Mucosa of descending colon (tissue), 3 donors: ENCODE results near the gene CAPN2. TPM values are rescaled to one million over a fixed set of nuclear protein-coding genes. Genes with fewer than 3 reads are reported as not detected.
A peak's percentile ranks its signal among the peaks of the same experiment; 100 is the strongest.

Experiments used
- ATAC-seq: fragments of 200-7000 bp; cut with Tn5 transposase; one replicate; pipeline ENCODE4 v1.9.1; 2020; ENCODE audit warnings: mild to moderate bottlenecking, moderate library complexity
- DNase-seq, 3 donors: peaks; one replicate each; pipeline ENCODE4 v3.0.0-alpha.2; 2020
- H3K36me3 ChIP-seq: fragments of 200-600 bp; one replicate; pipeline ENCODE4 v1.8.0; 2021; ENCODE audit warnings: low read depth, mild to moderate bottlenecking
- H3K4me1 ChIP-seq: fragments of 200-600 bp; one replicate; pipeline ENCODE4 v1.8.0; 2021; ENCODE audit warnings: low read depth, mild to moderate bottlenecking
- H3K4me3 ChIP-seq: fragments of 200-600 bp; one replicate; pipeline ENCODE4 v1.8.0; 2021; ENCODE audit warnings: mild to moderate bottlenecking
- H3K9me3 ChIP-seq: fragments of 200-600 bp; one replicate; pipeline ENCODE4 v1.8.0; 2021; ENCODE audit warnings: mild to moderate bottlenecking
- CTCF ChIP-seq: fragments of 200-600 bp; IDR thresholded peaks from one replicate; pipeline ENCODE4 v1.8.0; 2022; ENCODE audit warnings: antibody characterized with exemption, mild to moderate bottlenecking
- intact Hi-C, 2 donors: fragments of 100-400 bp; cut with DNase I in 1 of 2; cut with micrococcal nuclease in 1 of 2; formaldehyde crosslinking; loops; one replicate each; pipeline versions ENCODE4 v1.11.0 to v1.11.1; 2022; cut with DNase I, micrococcal nuclease
- total RNA-seq, 3 donors: library from RNA; stranded (reverse); fragmentation: NEBNext Ultra II Directional in 2 of 3; extraction: Animal tissue kit (Norgen Biotek cat#: 25700) in 2 of 3; gene quantifications; one replicate each; pipeline versions ENCODE4 v1.2.1 to v1.2.4, GENCODE V29; 2021 to 2023
- donor health status: DM: no; HTN: no; CAD: no; lungs with moderate emphysema.
- donor health status: DM: no; HTN: no; CAD: no.
- donor health status: DM: no; HTN: yes; CAD: no.

The CAPN2 gene
- total RNA-seq, 3 donors from 2014 or later = 200 to 417 (median 305) TPM

- Histone ChIP-seq H3K9me3 (peaks cover 4% of the 10 kb centered on the region), H3K4me3 (no peak overlapping the region), H3K36me3 (no peaks in the 10 kb centered on the region), H3K4me1 (peaks cover 31% of the 10 kb centered on the region)
- TF ChIP-seq CTCF = no peak
- no peak for ATAC-seq
- intact Hi-C loops = no loop called here
- peak in 1 of 3 donors; percentile 44 for DNase-seq
These were observed 43.1 kb upstream of the CAPN2 start for GRCh38 chr1:223669003-223669795.

- intact Hi-C loops = no loop called here
- Histone ChIP-seq H3K4me1 (peaks cover 24% of the 10 kb centered on the region), H3K4me3 (no peak overlapping the region), H3K9me3 (peaks cover 13% of the 10 kb centered on the region), H3K36me3 (no peaks in the 10 kb centered on the region)
- TF ChIP-seq CTCF = no peak
- ATAC-seq (peak; percentile 41), DNase-seq (peak in 1 of 3 donors; percentile 60)
These were observed 41.7 kb upstream of the CAPN2 start for GRCh38 chr1:223670458-223671159.

GRCh38 chr1:223674119-223674890 lies 38.0 kb upstream of the CAPN2 start:
- intact Hi-C loops = no loop called here
- Histone ChIP-seq H3K36me3 (no peaks in the 10 kb centered on the region), H3K4me3 (no peak overlapping the region), H3K4me1 (no peaks in the 10 kb centered on the region), H3K9me3 (peaks cover 13% of the 10 kb centered on the region)
- no peak for DNase-seq
- TF ChIP-seq CTCF = no peak
- no peak for ATAC-seq

- intact Hi-C loops = no loop called here
- H3K4me3 ChIP-seq = no peak overlapping the region
- H3K9me3 ChIP-seq = peaks cover 12% of the 10 kb centered on the region
- ATAC-seq (no peak), DNase-seq (no peak)
- no peaks in the 10 kb centered on the region for H3K4me1 ChIP-seq
- no peak for TF ChIP-seq CTCF
- no peaks in the 10 kb centered on the region for H3K36me3 ChIP-seq
These were observed 33.5 kb upstream of the CAPN2 start for GRCh38 chr1:223678841-223679240.

GRCh38 chr1:223680188-223680587 lies 32.2 kb upstream of the CAPN2 start:
- no peak for TF ChIP-seq CTCF
- ATAC-seq (no peak), DNase-seq (no peak)
- intact Hi-C loops = loop anchor here (10.0 kb wide), 1 partner anchor 545 kb away; no protein-coding TSS in a partner anchor
- no peaks in the 10 kb centered on the region for H3K4me1 ChIP-seq
- no peaks in the 10 kb centered on the region for H3K9me3 ChIP-seq
- no peaks in the 10 kb centered on the region for H3K36me3 ChIP-seq
- H3K4me3 ChIP-seq = no peak overlapping the region
